GM18505 (cell line): ENCODE data around the gene SEC11C.
"Not testable (repeated sequence)": the region's sequence is repeated elsewhere in the genome, so short reads cannot be mapped to it uniquely, and the experiment has no call there.

Source experiments
- ATAC-seq: cut with Tn5 transposase; IDR thresholded peaks from one replicate; pipeline ENCODE4 v1.9.1; 2021; ENCODE audit not compliant: unreplicated experiment
- POLR2A ChIP-seq: IDR thresholded peaks from 4 replicates; pipeline ENCODE4 v1.6.1; 2011; ENCODE audit warnings: borderline replicate concordance; ENCODE audit not compliant: insufficient read depth, insufficient read length; ENCODE audit errors: extremely low read depth

Gene SEC11C

GRCh38 chr18:59140302-59140885 lies 710 bp downstream of the SEC11C start:
- ATAC-seq, result no peak

GRCh38 chr18:59141294-59142068 lies 1.8 kb downstream of the SEC11C start:
- ATAC-seq, result no peak
- peak; percentile 27 for TF ChIP-seq POLR2A

More at GRCh38 chr18:59140302-59140885, 710 bp downstream of the SEC11C start:
- no peak for TF ChIP-seq POLR2A

- no peak for ATAC-seq
- no peak for TF ChIP-seq POLR2A
Observed at GRCh38 chr18:59142274-59142673, 2.6 kb downstream of the SEC11C start.

GRCh38 chr18:59142800-59143416 lies 3.2 kb downstream of the SEC11C start:
- ATAC-seq, result not testable (repeated sequence)

- no peak for TF ChIP-seq POLR2A
- ATAC-seq, result no peak
Observed at GRCh38 chr18:59143441-59143840, 3.8 kb downstream of the SEC11C start.

- TF ChIP-seq POLR2A, result no peak
- ATAC-seq, result no peak
Observed at GRCh38 chr18:59144483-59144882, 4.8 kb downstream of the SEC11C start.

- TF ChIP-seq POLR2A, result no peak
Observed at GRCh38 chr18:59145055-59145454, 5.4 kb downstream of the SEC11C start.

GRCh38 chr18:59148192-59148591 lies 8.5 kb downstream of the SEC11C start:
- ATAC-seq, result no peak
- TF ChIP-seq POLR2A, result no peak

More at GRCh38 chr18:59145055-59145454, 5.4 kb downstream of the SEC11C start:
- no peak for ATAC-seq

GRCh38 chr18:59149007-59149406 lies 9.3 kb downstream of the SEC11C start:
- ATAC-seq, result no peak
- TF ChIP-seq POLR2A, result no peak

- no peak for TF ChIP-seq POLR2A
- ATAC-seq, result no peak
Observed at GRCh38 chr18:59149416-59149815, 9.7 kb downstream of the SEC11C start.

GRCh38 chr18:59150236-59150635 lies 10.6 kb downstream of the SEC11C start:
- no peak for TF ChIP-seq POLR2A

GRCh38 chr18:59155153-59155552 lies 15.5 kb downstream of the SEC11C start:
- no peak for TF ChIP-seq POLR2A
- ATAC-seq, result no peak

More at GRCh38 chr18:59150236-59150635, 10.6 kb downstream of the SEC11C start:
- ATAC-seq, result no peak

- no peak for TF ChIP-seq POLR2A
- no peak for ATAC-seq
Observed at GRCh38 chr18:59156316-59156715, 16.6 kb downstream of the SEC11C start.

GRCh38 chr18:59159265-59159664 lies 19.6 kb downstream of the SEC11C start:
- ATAC-seq, result no peak
- no peak for TF ChIP-seq POLR2A

- no peak for ATAC-seq
- no peak for TF ChIP-seq POLR2A
Observed at GRCh38 chr18:59159986-59160385, 20.3 kb downstream of the SEC11C start.
